ENCODE measurements around the gene BPHL. TPM values are rescaled to one million over a fixed set of nuclear protein-coding genes. Genes with fewer than 3 reads are reported as not detected.
"Not testable (repeated sequence)": the region's sequence is repeated elsewhere in the genome, so short reads cannot be mapped to it uniquely, and the experiment has no call there.

BPHL gene
- polyA plus RNA-seq, 1 donor (not counting 4 experiments of a cell fraction or from before 2014, with no cell fraction given) = 21.9 TPM

DNA sequence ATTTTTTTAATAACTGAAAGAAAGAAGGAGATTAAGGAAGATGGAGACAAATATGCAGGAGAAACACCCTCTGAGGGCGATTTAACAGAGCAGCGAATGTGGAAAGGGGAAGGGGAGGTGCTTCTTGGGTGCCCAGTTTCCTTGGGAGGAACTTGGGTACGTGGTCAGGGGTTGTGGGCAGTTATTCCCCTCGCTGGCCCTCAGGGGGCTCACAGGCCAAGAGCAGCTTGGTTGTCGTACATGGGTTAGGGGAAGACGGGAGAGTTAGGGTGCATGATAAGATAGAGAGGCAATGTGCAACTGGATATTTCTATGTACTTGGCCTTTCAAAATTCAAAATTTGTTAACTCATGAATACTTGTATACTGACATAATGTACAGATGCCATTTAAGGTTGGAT, 45.9 kb downstream of the BPHL start:
- H3K4me3 ChIP-seq (ENCODE audit: control insufficient read depth in 2 of 3, extremely low read depth in 1 of 3, insufficient read depth in 2 of 3, low read depth in 1 of 3, low read length in 3 of 3) = no peak overlapping the region
- DNase-seq (ENCODE audit: low read depth, low spot score) = no peak
- no peak overlapping the region for H3K27ac ChIP-seq (ENCODE audit: control insufficient read depth, insufficient read depth, low read length)
- H3K4me1 ChIP-seq (ENCODE audit: control insufficient read depth, extremely low read depth, insufficient read depth, low read length) = peaks cover 18% of the 10 kb centered on the region
- H3K9ac ChIP-seq (ENCODE audit: control insufficient read depth, extremely low read depth, insufficient read depth, low read length) = no peak overlapping the region
- H3K9me3 ChIP-seq (ENCODE audit: control insufficient read depth, low read depth, low read length) = no peaks in the 10 kb centered on the region
- H3K79me2 ChIP-seq (ENCODE audit: control insufficient read depth, insufficient read depth, low read length) = no peaks in the 10 kb centered on the region
- FAIRE-seq = no peak
- no peaks in the 10 kb centered on the region for H3K36me3 ChIP-seq (ENCODE audit: control insufficient read depth in 2 of 2, extremely low read depth in 1 of 2, insufficient read depth in 2 of 2, low read length in 2 of 2)
- TF ChIP-seq, protein P1, sequence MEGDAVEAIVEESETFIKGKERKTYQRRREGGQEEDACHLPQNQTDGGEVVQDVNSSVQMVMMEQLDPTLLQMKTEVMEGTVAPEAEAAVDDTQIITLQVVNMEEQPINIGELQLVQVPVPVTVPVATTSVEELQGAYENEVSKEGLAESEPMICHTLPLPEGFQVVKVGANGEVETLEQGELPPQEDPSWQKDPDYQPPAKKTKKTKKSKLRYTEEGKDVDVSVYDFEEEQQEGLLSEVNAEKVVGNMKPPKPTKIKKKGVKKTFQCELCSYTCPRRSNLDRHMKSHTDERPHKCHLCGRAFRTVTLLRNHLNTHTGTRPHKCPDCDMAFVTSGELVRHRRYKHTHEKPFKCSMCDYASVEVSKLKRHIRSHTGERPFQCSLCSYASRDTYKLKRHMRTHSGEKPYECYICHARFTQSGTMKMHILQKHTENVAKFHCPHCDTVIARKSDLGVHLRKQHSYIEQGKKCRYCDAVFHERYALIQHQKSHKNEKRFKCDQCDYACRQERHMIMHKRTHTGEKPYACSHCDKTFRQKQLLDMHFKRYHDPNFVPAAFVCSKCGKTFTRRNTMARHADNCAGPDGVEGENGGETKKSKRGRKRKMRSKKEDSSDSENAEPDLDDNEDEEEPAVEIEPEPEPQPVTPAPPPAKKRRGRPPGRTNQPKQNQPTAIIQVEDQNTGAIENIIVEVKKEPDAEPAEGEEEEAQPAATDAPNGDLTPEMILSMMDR (optimal IDR thresholded peaks at IDR 0.05 in 1 of 3, IDR thresholded peaks at IDR 0.05 in 1 of 3, conservative IDR thresholded peaks at IDR 0.05 in 1 of 3; ENCODE audit: extremely low read depth in 1 of 3, insufficient read depth in 2 of 3, low read length in 3 of 3) = no peak
- TF ChIP-seq EZH2 (IDR thresholded peaks at IDR 0.05; ENCODE audit: low read length) = no peak
- dilution Hi-C loops (cut with MboI; ENCODE audit: extremely low pct_ligation_motif_present, low sequenced_read_pairs) = no loop called here
- H4K20me1 ChIP-seq (ENCODE audit: control insufficient read depth, extremely low read depth, insufficient read depth, low read length) = no peaks in the 10 kb centered on the region
- no peak overlapping the region for H3K4me2 ChIP-seq (ENCODE audit: control insufficient read depth, extremely low read depth, insufficient read depth, low read depth, low read length)
- no peak overlapping the region for H2AFZ ChIP-seq (ENCODE audit: control insufficient read depth, low read length)
- no peaks in the 10 kb centered on the region for H3K27me3 ChIP-seq (ENCODE audit: control insufficient read depth, extremely low read depth, insufficient read depth, low read length)
- no peaks in the 10 kb centered on the region for H3K9me1 ChIP-seq (ENCODE audit: control insufficient read depth, extremely low read depth, insufficient read depth, low read length)

DNA sequence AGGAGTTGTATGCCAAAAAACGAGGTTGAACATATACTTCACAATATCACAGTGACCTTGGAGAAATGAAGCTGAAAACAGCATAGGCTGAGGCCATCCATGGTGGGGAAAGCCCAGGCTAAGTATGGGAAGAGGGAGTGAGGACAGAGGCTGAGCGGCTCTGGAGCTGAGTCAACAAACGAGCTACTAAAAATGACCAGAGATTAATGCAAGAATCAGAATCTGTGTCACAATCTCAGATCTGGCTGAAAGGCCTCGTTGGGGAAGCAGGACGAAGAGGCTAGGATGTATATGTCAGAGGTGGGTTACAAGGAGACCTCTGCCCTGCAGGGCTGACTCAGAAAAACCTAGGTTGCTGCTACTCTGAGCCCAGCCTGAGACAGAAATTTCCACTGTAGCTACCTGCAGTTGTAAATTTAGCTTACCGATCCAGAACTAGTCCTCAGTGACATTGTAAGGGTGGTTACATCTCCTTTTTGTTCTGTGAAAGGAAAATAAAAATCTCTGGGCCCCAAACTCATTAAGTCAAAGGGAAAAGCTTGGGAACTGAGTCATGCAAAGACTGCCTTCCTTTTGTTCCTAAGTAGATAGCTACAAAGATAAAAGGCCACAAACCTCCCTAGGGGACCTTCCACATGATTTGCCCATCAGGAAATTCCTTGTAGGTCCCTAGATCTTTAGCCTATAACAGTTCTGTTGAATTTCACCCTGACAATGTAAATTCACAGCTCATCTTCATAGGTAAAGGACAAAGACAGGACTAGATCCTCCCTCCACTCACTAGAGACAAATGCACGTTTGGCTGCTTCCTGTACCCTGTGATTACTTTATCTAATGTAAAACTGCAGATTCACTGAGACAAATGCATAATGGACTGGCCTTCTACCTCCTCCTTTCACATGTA, 47.4 kb downstream of the BPHL start:
- TF ChIP-seq, protein P1 (optimal IDR thresholded peaks at IDR 0.05 in 1 of 3, IDR thresholded peaks at IDR 0.05 in 1 of 3, conservative IDR thresholded peaks at IDR 0.05 in 1 of 3; ENCODE audit: extremely low read depth in 1 of 3, insufficient read depth in 2 of 3, low read length in 3 of 3) = no peak
- TF ChIP-seq EZH2 (IDR thresholded peaks at IDR 0.05; ENCODE audit: low read length) = no peak
- no peak for FAIRE-seq
- no peaks in the 10 kb centered on the region for H4K20me1 ChIP-seq (ENCODE audit: control insufficient read depth, extremely low read depth, insufficient read depth, low read length)
- H3K9me1 ChIP-seq (ENCODE audit: control insufficient read depth, extremely low read depth, insufficient read depth, low read length) = no peaks in the 10 kb centered on the region
- peaks cover 8% of the 10 kb centered on the region for H3K4me1 ChIP-seq (ENCODE audit: control insufficient read depth, extremely low read depth, insufficient read depth, low read length)
- no peak for DNase-seq (ENCODE audit: low read depth, low spot score)
- H3K9ac ChIP-seq (ENCODE audit: control insufficient read depth, extremely low read depth, insufficient read depth, low read length) = no peak overlapping the region
- no peaks in the 10 kb centered on the region for H3K79me2 ChIP-seq (ENCODE audit: control insufficient read depth, insufficient read depth, low read length)
- H3K36me3 ChIP-seq (ENCODE audit: control insufficient read depth in 2 of 2, extremely low read depth in 1 of 2, insufficient read depth in 2 of 2, low read length in 2 of 2) = no peaks in the 10 kb centered on the region
- H3K4me3 ChIP-seq (ENCODE audit: control insufficient read depth in 2 of 3, extremely low read depth in 1 of 3, insufficient read depth in 2 of 3, low read depth in 1 of 3, low read length in 3 of 3) = no peak overlapping the region
- H2AFZ ChIP-seq (ENCODE audit: control insufficient read depth, low read length) = no peak overlapping the region
- no peaks in the 10 kb centered on the region for H3K27me3 ChIP-seq (ENCODE audit: control insufficient read depth, extremely low read depth, insufficient read depth, low read length)
- H3K9me3 ChIP-seq (ENCODE audit: control insufficient read depth, low read depth, low read length) = no peaks in the 10 kb centered on the region
- H3K4me2 ChIP-seq (ENCODE audit: control insufficient read depth, extremely low read depth, insufficient read depth, low read depth, low read length) = no peak overlapping the region
- H3K27ac ChIP-seq (ENCODE audit: control insufficient read depth, insufficient read depth, low read length) = no peak overlapping the region
- dilution Hi-C loops (cut with MboI; ENCODE audit: extremely low pct_ligation_motif_present, low sequenced_read_pairs) = no loop called here

DNA sequence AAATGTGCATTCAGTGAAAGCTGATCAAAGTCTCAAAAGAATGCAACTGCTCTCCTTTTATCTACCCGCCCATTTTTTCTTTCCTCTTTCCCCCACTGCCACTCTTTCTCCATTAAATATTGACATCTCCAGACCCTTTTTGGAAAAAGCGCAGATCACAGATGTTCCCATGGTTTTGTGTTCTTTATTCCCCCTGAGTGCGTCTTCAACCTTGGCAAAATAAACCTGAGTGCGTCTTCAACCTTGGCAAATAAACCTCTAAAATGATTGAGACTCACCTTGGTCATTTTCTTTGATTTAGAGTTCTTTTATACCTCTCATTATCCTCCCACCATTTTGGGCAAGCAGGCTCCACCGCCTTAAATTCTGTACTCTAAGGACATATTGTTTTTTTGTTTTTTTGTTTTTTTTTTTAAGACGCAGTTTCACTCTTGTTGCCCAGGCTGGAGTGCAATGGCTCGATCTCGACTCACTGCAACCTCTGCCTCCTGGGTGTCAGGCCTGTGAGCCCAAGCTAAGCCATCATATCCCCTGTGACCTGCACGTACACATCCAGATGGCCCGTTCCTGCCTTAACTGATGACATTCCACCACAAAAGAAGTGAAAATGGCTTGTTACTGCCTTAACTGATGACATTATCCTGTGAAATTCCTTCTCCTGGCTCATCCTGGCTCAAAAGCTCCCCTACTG, 48.2 kb downstream of the BPHL start:
- H2AFZ ChIP-seq (ENCODE audit: control insufficient read depth, low read length); H3K27me3 ChIP-seq (ENCODE audit: control insufficient read depth, extremely low read depth, insufficient read depth, low read length); H4K20me1 ChIP-seq (ENCODE audit: control insufficient read depth, extremely low read depth, insufficient read depth, low read length); H3K27ac ChIP-seq (ENCODE audit: control insufficient read depth, insufficient read depth, low read length); H3K36me3 ChIP-seq (ENCODE audit: control insufficient read depth in 2 of 2, extremely low read depth in 1 of 2, insufficient read depth in 2 of 2, low read length in 2 of 2); H3K79me2 ChIP-seq (ENCODE audit: control insufficient read depth, insufficient read depth, low read length); H3K9me1 ChIP-seq (ENCODE audit: control insufficient read depth, extremely low read depth, insufficient read depth, low read length); H3K4me2 ChIP-seq (ENCODE audit: control insufficient read depth, extremely low read depth, insufficient read depth, low read depth, low read length); H3K4me3 ChIP-seq (ENCODE audit: control insufficient read depth in 2 of 3, extremely low read depth in 1 of 3, insufficient read depth in 2 of 3, low read depth in 1 of 3, low read length in 3 of 3); dilution Hi-C loops (cut with MboI; ENCODE audit: extremely low pct_ligation_motif_present, low sequenced_read_pairs); H3K9me3 ChIP-seq (ENCODE audit: control insufficient read depth, low read depth, low read length); FAIRE-seq; DNase-seq (ENCODE audit: low read depth, low spot score); H3K9ac ChIP-seq (ENCODE audit: control insufficient read depth, extremely low read depth, insufficient read depth, low read length); H3K4me1 ChIP-seq (ENCODE audit: control insufficient read depth, extremely low read depth, insufficient read depth, low read length): not testable (repeated sequence)
